A673 (cell line): Measurements from ENCODE around the gene LAMTOR3. TPM values are rescaled to one million over a fixed set of nuclear protein-coding genes. Genes with fewer than 3 reads are reported as not detected.

Experiments
- BruUV-seq: library from RNA; stranded (reverse); fragments of 400-500 nt; replicated peaks from 2 replicates; lab custom pipeline; 2021; lab: Mats Ljungman, UMichigan
- CTCF ChIA-PET: fragments of 300-600 bp; sonication (Branson Sonifier 250); formaldehyde crosslinking; loops from one replicate; lab custom pipeline; 2022; ENCODE audit warnings: antibody characterized with exemption; lab: Charles Lee
- POLR2A ChIA-PET: fragments of 300-600 bp; sonication (Branson Sonifier 250); formaldehyde crosslinking; loops from one replicate; lab custom pipeline; 2022; ENCODE audit warnings: antibody characterized with exemption; ENCODE audit not compliant: low non-redundant PET; lab: Charles Lee
- DNase-seq: peaks from one replicate; pipeline ENCODE4 v3.0.0-alpha.2; 2015; ENCODE audit warnings: low spot score
- H3K27ac ChIP-seq: fragments of 200-600 bp; sonication (generic); 2 replicates; pipeline ENCODE4 v1.5.1; 2016; ENCODE audit warnings: mixed run types, low read depth, mild to moderate bottlenecking, mixed read lengths, antibody characterized with exemption, low read length; ENCODE audit not compliant: poor library complexity, severe bottlenecking
- H3K27me3 ChIP-seq: fragments of 200-600 bp; sonication (generic); replicated peaks from 2 replicates; pipeline ENCODE4 v1.6.1; 2017; ENCODE audit warnings: mixed run types, low read depth, mild to moderate bottlenecking, mixed read lengths, antibody characterized with exemption, low read length; ENCODE audit not compliant: insufficient read depth, poor library complexity
- H3K36me3 ChIP-seq: fragments of 200-600 bp; sonication (generic); 2 replicates; pipeline ENCODE4 v1.6.1; 2016; ENCODE audit warnings: mixed run types, mild to moderate bottlenecking, mixed read lengths, antibody characterized with exemption, low read length; ENCODE audit not compliant: insufficient read depth, poor library complexity, severe bottlenecking
- H3K4me1 ChIP-seq: fragments of 200-600 bp; sonication (generic); 2 replicates; pipeline ENCODE4 v1.6.1; 2017; ENCODE audit warnings: mixed run types, mild to moderate bottlenecking, mixed read lengths, antibody characterized with exemption, low read length; ENCODE audit not compliant: insufficient read depth, poor library complexity, severe bottlenecking
- H3K4me3 ChIP-seq: fragments of 200-600 bp; sonication (generic); 2 replicates; pipeline ENCODE4 v1.5.1; 2016; ENCODE audit warnings: low read depth, mixed run types, mild to moderate bottlenecking, mixed read lengths, low read length; ENCODE audit not compliant: poor library complexity, severe bottlenecking
- H3K9me3 ChIP-seq: fragments of 200-600 bp; sonication (generic); 2 replicates; pipeline ENCODE4 v1.6.1; 2016; ENCODE audit warnings: mixed run types, low read depth, mild to moderate bottlenecking, mixed read lengths, antibody characterized with exemption, low read length; ENCODE audit not compliant: poor library complexity, severe bottlenecking
- CTCF ChIP-seq: fragments of 300-800, 200-600 bp; sonication (generic); conservative IDR thresholded peaks from 2 replicates; pipeline ENCODE4 v1.5.1; 2017; ENCODE audit warnings: low read depth, mild to moderate bottlenecking, antibody characterized with exemption, low read length, moderate library complexity, mixed read lengths
- EZH2 ChIP-seq: fragments of 200-600 bp; sonication (generic); IDR thresholded peaks from 2 replicates; pipeline ENCODE4 v1.6.1; 2017; ENCODE audit warnings: borderline replicate concordance, low read depth, mild to moderate bottlenecking, mixed read lengths, antibody characterized with exemption, low read length; ENCODE audit not compliant: poor library complexity, severe bottlenecking
- intact Hi-C: fragments of 100-400 bp; cut with micrococcal nuclease; formaldehyde crosslinking; loops from one replicate; pipeline ENCODE4 v1.10.0; 2022; ENCODE audit not compliant: unreplicated experiment
- total RNA-seq: library from RNA; stranded (reverse); gene quantifications from 2 replicates; pipeline ENCODE4 v1.2.3, GENCODE V29; 2021

LAMTOR3 gene
- total RNA-seq, 1 experiment from 2014 or later, result 31.6 TPM

GRCh38 chr4:99886146-99886545 lies 8.1 kb downstream of the LAMTOR3 start:
- ChIA-PET CTCF (no interaction called here), POLR2A (no interaction called here)
- no TSS peak for BruUV-seq
- Histone ChIP-seq H3K27ac (no peak overlapping the region), H3K9me3 (no peaks in the 10 kb centered on the region), H3K36me3 (peaks cover 25% of the 10 kb centered on the region), H3K4me3 (no peak overlapping the region), H3K27me3 (no peaks in the 10 kb centered on the region), H3K4me1 (no peaks in the 10 kb centered on the region)
- no peak for DNase-seq
- intact Hi-C loops, result loop anchor here (5.0 kb wide), 1 partner anchor 324 kb away; the partner anchor contains the start of gene TRMT10A
- no peak for TF ChIP-seq EZH2

GRCh38 chr4:99885687-99886086 lies 8.5 kb downstream of the LAMTOR3 start:
- Histone ChIP-seq H3K27ac (no peak overlapping the region), H3K4me3 (no peak overlapping the region), H3K27me3 (no peaks in the 10 kb centered on the region), H3K4me1 (no peaks in the 10 kb centered on the region), H3K36me3 (peaks cover 29% of the 10 kb centered on the region), H3K9me3 (no peaks in the 10 kb centered on the region)
- TF ChIP-seq EZH2 (no peak), CTCF (no peak)
- DNase-seq, result no peak
- BruUV-seq, result no TSS peak
- ChIA-PET POLR2A (no interaction called here), CTCF (no interaction called here)
- intact Hi-C loops, result loop anchor here (5.0 kb wide), 1 partner anchor 323 kb away; the partner anchor contains the start of gene TRMT10A

- intact Hi-C loops, result loop anchor here (5.0 kb wide), 1 partner anchor 323 kb away; the partner anchor contains the start of gene TRMT10A
- no TSS peak for BruUV-seq
- H3K27me3 ChIP-seq, result no peaks in the 10 kb centered on the region
- H3K27ac ChIP-seq, result no peak overlapping the region
- peak; percentile 54 for DNase-seq
- ChIA-PET CTCF (interaction anchor here (0.7 kb wide), 1 partner anchor 73 kb away, joined by 3 read pairs; no protein-coding TSS in a partner anchor), POLR2A (interaction anchor here (0.9 kb wide), 1 partner anchor 81 kb away, joined by 6 read pairs; no protein-coding TSS in a partner anchor)
- H3K4me1 ChIP-seq, result no peaks in the 10 kb centered on the region
- TF ChIP-seq CTCF (peak; percentile 61), EZH2 (no peak)
- no peaks in the 10 kb centered on the region for H3K9me3 ChIP-seq
- H3K36me3 ChIP-seq, result peaks cover 35% of the 10 kb centered on the region
- no peak overlapping the region for H3K4me3 ChIP-seq
Measured at GRCh38 chr4:99885063-99885664, 9.1 kb downstream of the LAMTOR3 start.
